Islet of Langerhans (tissue), 1 donor: ENCODE measurements around the gene MRPL53.
"Not testable (repeated sequence)": the region's sequence is repeated elsewhere in the genome, so short reads cannot be mapped to it uniquely, and the experiment has no call there.

Experiments
- FAIRE-seq: peaks from one replicate; lab custom pipeline; 2011; peaks lifted over from hg19 to GRCh38; lab: Jason Lieb, UNC

Gene MRPL53

DNA sequence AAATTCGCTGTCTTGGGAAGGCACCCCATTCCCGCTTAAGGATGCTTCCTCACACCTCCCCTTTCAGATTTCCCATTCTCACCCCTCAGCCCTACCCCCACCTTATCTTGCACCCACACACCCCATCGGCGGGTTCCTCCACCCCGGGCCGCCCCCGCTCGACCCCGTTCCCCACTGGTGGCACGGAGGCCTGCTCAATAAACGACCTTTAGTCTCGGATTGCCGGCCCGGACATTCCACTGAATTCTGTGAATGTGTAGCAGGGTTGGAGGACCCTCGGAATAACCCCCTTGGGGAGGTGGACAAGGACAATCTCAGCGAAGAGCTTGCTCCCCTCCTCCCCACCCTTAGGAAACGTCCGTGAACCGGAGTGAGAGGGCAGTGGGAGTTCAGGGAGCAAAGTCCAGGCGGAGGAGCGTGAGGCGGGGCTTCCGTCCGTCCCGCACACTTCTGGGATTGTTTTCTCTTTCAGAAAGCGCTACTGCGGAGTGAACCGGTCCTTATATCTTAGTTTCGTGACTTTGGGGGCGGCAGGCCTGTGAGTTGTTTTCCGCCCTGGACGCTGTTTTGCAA lies 29.8 kb upstream of the MRPL53 start:
- FAIRE-seq, result no peak

DNA sequence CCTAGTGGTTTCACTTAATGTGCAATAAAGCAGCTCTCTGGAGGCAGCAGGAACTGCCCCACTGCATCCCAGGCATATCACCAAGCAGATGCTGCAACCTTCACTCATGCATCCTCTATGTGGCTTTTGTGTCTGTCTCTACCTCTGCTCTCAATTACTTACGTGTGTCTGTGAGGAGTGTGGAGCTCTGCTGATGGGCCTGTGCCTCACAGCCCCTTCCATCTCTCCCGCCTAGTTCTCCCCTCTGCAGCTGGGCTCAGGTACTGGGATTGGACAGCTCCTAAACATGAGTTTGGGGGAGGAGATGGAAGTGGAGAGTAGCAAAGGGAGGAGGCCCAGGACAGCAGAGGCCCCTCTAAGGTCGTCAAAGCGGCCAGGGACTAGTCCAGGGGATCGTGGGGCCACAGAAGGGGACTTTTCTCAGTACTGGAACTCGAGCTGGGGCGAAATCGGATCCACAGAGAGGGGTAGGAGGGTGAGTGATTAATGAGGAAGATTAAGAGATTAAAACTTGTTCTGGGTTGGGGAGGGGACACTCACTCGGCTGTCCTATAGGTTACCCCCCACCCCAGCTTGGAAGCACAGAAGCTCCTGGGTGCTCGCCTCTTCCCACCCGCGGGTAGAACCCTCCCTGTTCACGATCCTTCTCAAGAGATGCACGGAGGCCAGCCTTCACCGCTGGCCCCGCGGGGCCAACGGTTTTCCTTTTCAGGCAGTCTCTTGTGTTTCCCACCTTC lies 29.0 kb upstream of the MRPL53 start:
- FAIRE-seq, result no peak

DNA sequence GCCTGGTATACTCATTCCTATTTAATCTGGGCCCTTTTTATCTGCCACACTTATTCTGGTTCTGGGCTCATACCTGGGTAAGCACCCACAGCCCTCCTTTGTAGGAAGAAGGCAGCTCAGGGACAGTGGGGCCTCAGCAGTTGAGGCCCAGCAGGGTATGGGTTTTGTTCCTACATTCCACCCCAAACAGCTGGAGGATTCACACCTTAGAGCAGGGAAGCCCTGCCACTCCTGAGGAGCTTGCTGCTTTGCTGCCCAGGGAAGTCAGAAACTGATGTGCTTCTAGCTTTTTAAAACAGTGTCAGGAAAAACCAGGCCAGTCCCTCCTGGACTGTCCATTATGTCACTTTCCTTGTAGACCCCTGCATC lies 28.1 kb upstream of the MRPL53 start:
- no peak for FAIRE-seq

DNA sequence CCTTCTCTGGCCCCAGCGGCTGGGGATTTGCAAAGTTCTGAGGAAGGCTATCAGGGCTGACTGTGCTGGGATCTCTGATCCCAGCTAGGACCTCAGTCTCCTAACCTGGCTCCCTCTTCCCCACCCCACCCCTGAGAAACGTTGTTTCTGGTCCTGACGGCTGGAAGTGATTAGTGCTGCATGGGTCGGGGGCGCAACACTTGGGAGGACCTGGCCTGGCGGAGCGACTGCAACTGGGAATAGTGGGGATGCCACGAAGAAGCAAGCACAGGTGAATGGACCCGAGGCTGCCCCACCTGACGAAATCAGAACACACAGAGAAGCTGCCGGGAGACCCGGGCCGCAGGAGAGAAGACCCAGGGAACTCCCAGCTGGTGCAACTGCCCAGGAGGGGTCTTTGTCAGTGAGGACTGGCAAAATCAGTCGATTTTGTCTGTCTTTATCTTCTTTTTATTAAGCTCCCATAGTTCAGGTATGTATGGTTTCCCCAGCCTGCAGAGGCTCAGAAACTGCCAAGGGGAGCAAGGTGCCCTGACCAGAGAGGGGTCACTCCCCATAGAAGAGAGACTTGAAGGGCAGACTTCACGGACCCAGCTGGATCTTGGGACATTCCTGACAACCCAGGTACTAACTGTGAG lies 27.6 kb upstream of the MRPL53 start:
- no peak for FAIRE-seq

DNA sequence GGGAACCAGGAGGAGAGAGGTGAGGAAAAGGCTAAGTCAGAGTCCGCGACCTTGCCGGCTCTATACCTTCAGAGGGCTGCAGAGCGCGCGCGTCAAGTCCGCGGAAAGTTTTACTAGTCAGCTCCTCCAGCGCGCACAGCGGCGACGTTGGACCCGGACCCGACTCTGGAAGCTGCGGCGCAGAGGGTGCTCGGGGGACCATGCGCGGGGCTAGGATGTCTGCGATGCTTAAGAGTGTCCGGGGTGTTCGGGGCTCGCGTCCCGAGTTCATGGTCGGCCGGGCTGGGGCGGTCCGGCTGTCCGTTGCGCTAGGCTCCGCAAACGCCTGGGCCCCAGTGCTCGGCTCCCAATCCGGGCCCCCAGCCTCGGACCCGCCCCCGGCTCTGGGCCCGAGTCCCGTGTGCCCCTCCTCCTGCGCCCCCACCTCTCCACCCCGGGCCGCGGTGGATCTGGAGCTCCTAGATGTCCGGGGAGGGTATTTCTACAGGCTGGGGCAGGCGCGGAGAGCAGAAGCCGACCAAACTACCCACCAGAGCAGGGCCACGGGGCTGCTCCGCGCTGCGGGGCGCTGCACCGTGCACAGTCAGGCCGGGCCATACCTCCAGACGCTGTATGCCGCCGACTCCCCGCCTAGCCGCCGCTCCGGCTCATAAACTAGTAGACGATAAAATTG lies 26.9 kb upstream of the MRPL53 start, which contains the start of gene LBX2:
LBX2 (minus strand) TSS at position 337 of the 673 bp plus-strand sequence; CDS start at position 271, 66 bp downstream.
- no peak for FAIRE-seq

DNA sequence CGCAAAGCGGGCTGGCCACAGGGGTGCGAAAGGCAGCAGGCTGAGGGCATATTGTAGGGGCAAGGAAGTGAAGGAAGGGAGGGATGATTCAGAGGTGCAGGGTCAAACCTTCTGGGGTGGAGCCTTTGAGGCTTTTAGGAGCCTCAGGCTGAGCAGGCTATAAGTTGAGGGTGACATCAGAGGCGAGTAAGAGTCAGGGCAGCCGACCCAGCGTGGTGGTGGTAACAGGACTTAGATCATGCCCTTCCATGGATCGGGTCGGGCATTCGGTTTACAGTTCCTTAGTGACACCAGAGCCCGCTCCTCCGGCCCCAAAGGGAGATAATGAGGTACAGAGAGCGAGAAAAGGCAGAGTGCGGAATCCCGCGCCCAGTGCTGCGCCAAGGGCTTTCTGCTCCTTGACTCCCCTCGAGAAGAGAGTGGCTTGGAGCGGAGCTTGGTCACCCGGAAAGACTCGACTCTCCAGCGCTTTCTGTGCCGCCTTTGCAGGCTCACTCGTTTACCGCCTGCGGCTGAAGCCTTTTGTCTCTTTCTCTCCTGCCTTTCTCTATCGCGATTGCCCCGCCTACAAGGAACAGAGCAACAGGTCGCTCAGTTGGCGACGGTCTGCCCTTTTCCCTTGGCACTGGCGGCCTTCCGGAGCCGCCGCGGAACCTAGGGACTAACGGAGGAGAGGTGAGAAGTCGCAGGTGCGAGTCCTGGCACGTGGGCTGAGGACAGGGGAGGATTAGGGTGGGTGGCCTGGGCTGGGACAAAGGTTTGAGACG lies 26.2 kb upstream of the MRPL53 start:
- no peak for FAIRE-seq

DNA sequence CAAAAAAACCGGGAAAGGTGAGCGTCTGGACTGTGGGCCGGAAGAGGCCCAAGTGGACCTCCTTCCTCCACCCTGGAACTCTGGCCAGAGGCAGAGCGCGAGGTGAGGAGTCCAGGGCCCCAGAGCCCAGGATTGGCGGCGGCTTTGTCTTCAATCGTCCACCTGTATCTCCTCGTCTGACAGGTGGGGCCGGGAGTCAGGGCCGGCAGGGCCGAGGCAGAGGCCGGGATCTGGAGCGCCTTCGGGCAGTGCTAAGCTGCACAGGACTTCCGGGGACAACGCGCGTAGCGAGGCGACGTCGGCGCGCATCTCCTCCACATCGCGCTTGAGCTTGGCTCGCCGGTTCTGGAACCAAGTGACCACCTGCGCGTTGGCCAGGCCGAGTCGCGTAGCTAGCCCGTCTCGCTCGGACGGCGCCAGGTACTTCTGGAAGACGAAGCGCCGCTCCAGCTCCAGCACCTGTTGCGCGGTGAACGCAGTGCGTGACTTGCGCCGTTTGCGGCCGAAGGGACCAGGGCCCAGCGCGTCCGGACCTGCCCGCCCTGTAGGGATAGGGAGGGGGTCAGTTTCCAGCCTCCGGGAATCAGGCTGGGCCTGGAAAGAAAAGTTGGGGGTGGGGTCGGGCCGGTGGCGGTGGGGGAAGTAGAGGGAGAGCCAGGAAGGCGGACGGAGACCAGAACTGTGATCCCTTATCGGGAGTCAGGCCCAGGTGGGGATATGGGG lies 25.5 kb upstream of the MRPL53 start:
- no peak for FAIRE-seq

DNA sequence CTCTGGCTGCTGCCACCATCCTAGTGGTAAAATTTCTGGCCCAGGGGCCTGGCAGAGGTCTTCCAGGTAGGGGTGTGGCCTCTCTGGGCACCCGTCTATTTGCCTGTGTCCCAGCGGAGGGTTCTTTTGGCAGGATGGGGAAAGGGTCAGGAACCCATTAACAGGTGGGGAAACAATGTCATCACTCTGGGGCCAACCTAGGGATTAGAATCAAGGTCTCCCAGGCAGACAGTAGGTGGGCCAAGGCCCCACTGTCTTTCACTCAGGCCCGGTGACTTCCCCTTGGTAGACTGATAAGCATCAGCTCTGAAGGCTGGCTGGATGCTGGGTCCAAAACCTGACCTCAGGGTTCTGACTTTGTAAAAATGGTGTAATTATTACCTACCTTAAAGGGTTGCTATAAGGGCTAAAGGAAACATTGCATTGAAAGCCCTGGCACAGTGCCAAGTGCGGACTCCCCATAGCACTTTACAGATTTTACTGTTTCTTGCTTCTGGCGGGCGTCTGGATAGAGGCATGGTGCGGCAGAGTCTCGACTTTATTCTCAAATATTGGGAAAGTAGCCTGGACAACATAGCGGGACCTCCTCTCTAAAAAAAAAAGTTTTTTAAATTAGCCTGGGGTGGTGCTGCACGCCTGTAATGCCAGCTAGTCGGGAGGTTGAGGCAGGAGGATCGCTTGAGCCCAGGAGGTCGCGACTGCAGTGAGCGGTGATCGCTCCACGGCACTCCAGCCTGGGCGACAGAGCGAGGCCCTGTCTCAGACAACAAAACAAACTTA lies 24.7 kb upstream of the MRPL53 start:
- no peak for FAIRE-seq

DNA sequence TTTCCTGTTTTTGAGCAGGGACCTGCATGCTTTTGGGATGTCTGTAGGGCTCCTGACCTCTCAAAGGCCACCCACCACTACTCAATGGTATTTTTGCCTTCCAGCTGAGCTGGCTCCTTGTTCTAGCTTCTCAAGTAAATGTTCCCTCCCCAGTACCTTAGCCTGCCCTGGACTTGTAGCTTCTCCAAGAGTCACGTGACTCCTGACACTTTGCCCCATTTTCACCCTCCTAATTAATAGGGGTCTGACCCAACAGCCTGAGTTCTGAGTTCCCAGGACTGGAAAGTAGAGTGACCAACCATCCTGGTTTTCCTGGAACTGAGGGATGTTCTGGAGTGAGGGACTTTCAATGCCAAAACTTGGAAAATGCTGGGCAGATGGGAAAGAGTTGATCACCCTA lies 23.0 kb upstream of the MRPL53 start:
- no peak for FAIRE-seq

DNA sequence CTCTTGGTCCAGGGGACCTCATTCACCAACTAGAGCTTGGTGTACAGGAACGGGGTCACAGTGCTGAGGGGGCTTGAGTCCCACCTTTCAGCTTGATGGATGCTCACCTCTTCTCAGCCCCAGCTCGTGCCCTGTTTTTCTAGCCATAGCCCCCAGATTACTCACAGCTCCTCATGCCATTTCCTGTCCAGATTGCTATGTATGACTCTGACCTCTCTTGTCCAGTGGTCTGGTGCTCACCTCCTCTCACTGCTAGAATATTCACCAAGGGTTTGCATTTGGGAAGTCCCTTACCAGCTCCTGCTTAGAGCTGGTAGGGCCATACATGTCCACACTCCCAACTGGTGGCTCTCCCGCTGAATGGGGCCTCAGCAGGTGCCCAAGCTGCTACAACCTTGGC lies 21.1 kb upstream of the MRPL53 start:
- no peak for FAIRE-seq

DNA sequence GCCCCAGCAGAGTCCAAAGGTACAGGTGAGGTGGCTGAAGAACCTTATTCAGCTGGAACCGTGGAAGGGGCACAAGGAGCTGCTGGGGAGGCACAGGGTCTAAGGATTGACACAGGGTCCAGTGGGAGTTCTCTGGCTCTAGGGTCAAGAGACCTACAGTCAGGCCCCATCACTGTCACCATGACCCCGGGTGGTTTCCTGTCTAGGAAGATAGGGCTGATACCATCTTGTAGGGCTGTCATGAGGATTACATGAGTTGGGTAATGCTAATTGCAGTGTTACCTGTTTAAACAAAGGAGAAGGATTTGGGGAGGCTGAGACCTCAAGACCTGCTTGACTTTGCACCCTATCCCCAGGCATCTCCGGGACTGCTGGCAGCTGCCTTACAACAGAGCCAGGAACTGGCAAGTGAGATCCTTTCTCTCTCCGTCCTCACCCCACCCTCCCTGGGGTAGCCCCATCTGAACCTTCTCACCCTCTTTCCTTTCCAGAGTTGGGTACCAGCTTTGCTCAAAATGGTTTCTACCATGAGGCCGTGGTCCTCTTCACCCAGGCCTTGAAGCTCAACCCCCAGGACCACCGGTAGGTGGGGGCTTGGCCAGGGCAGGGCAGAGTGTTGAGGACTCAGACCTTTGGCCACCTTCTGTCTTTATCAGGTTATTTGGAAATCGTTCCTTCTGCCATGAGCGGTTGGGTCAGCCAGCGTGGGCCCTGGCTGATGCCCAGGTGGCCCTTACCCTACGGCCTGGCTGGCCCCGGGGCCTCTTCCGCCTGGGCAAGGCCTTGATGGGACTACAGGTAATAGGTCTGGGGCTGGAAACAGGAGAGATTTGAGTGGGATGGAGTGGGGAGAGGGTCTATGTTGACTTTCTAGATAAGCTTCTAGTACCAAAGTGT lies 19.4 kb upstream of the MRPL53 start:
- no peak for FAIRE-seq

DNA sequence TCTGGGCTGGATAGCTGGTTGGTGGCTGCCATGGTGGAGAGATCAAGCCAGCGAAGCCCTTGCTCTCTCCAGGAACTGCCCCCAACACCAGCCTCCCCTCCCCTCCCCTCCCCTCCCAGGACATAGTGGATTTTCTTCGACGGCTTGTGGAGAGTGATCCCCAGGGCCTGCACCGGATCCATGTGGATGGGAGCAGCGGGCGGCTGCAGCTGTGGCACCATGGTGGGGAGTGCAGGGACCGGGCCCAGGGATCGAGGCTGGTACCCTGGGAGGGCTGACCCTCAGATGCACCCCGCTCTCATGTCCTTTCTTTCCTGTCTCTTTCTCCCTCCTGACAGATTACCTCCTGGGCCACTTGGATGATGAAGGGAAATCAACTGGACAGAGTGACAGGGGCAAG lies 17.4 kb upstream of the MRPL53 start:
- no peak for FAIRE-seq

DNA sequence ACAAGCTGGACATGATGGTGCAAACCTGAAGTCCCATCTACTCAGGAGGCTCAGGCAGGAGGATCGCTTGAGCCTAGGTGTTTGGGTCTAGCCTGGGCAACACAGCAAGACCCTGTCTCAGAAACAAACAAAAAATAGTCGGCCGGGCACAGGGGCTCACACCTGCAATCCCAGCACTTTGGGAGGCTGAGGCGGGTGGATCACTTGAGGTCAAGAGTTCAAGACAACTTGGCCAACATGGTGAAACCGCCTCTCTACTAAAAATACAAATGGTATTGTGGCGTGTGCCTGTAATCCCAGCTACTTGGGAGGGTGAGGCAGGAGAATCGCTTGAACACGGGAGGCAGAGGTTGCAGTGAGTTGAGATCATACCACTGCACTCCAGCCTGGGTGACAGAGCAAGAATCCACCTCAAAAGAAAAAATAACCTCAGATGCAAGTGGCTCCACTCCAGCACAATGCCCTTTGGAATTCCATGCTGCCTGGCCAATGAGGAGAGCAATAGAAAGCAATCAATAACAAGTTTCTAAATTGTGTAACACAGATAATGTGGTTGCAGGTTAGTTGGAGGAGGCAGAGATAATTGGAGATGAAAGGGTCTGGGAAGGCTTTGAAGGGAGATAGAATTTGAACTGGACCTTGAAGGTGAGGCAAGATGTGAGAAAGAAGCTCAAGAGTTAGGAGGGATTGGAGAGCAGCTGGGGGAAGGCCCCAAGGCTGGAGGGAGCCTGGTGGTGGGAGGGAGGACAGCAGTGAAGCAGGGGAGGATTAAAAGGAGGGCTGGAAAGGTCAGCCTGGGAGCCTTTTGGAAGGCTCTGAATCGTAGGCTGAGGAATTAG lies 16.4 kb upstream of the MRPL53 start:
- no peak for FAIRE-seq

DNA sequence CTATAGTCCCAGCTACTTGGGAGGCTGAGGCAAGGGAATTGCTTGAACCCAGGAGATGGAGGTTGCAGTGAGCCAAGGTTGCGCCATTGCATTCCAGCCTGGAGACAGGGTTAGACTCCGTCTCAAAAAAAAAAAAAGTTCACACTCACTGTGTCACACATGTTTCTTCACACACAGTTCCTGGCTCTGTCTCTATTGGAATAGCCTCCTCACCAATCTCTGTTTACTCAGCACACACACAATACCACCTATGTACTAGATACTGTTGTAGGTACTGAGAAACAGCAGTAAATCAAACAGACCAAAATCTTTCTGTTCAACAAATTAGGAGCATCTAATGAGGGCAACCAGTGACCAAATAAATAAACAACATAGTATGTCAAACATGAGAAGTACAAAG lies 13.7 kb upstream of the MRPL53 start:
- FAIRE-seq, result no peak

DNA sequence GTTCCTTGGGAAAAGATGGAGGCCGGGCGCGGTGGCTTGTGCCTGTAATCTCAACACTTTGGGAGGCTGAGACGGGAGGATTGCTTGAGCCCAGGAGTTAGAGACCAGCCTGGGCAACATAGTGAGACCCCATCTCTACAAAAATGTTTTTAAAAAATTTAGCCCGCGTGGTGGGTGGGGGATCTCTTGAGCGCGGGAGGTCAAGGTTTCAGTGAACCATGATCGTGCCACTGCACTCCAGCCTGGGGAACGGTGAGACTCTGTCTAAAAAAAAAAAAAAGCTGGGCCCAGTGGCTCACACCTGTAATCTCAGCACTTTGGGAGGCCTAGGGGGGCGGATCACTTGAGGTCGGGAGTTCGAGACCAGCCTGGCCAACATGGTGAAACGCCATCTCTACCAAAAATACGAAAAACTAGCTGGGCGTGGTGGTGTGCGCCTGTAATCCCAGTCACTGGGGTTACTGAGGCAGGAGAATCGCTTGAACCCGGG lies 11.2 kb upstream of the MRPL53 start:
- FAIRE-seq, result not testable (repeated sequence)

DNA sequence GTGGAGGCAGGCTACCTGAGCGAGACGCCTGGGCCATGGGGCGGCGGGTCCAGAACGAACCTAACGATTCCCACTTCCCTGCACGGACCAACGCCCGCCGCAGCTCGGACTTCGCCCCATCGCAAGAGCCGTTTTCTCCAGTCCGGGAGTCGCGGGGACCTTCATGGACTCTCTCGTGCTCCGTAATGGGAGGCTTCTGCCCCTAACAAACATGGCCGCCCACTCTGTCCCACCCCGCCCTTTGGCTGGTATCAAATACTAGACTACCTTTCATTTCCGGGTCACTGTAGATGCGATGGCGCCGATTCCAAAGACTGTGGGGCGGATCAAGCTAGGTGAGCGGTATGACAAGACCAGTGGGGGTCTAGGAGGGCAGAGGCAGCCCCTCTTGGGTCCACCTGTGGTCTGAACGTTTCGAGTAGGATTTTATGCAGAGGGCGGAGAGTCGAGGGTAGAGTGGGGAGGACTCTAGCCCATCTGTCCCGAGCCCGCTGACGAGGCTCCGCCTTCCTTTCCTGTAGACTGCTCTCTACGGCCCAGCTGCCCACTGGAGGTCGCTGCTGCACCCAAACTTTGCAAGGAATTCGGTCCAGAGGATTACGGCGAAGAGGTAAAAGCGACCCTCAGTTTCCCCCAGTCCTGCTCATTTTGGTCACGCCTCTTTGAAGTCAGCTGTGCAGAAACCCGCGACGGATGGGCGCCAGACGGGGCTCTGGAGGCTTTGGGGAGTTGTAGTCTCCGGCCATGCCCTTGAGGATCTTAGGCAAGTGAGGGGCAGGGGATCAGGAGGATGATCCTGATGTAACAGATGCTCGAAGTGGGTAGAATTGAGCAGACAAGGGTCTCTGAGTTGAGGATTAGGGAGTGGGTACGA lies 10.6 kb upstream of the MRPL53 start, which contains the start of the genes CCDC142 and TTC31:
CCDC142 (minus strand) TSS at position 198 of the 874 bp plus-strand sequence; CDS start at position 37, 161 bp downstream.
TTC31 (plus strand) TSS at position 281 of the 874 bp plus-strand sequence; CDS start at position 296, 15 bp downstream.
- FAIRE-seq, result no peak
